ENCODE measurements around the gene FUT2.

DNA sequence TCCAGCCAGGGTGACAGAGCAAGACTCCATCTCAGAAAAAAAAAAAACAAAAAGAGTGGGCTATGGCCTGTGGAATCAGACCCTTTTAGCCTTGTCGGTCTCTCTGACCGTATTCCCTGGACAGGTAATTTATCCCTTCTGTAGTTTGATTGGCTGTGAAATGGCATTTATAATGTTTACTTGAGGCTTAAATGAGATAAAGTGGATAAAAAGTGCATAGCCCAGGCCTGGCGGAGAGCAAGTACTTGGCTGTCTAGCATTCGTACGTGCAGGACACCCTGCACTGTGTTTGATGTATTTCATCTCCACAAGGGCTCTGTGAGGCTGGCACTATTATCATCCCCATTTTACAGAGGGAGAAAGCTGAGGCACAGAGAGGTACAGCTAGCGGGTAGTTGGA is 30.0 kb upstream of the FUT2 start:
- TF ChIP-seq REST (IDR thresholded peaks at IDR 0.05; ENCODE audit: insufficient read depth in 1 of 2, low read depth in 2 of 2, low read length in 2 of 2): no peak
- no peak for TF ChIP-seq POLR2AphosphoS5 (IDR thresholded peaks at IDR 0.05; ENCODE audit: low read depth, low read length)
- TF ChIP-seq TAF1 (IDR thresholded peaks at IDR 0.05; ENCODE audit: borderline replicate concordance, insufficient read depth, low read length): no peak
